ENCODE measurements around the gene TACR1.

Gene TACR1

GRCh38 chr2:75045526-75046050 is 153.7 kb downstream of the TACR1 start:
- DNase-seq, result no peak

GRCh38 chr2:75044291-75044690 is 155.0 kb downstream of the TACR1 start:
- no peak for DNase-seq

- DNase-seq, result no peak
Observed at GRCh38 chr2:75042823-75043222, 156.5 kb downstream of the TACR1 start.

GRCh38 chr2:75041731-75042600 is 157.4 kb downstream of the TACR1 start:
- DNase-seq, result no peak

GRCh38 chr2:75041226-75041625 is 158.1 kb downstream of the TACR1 start:
- DNase-seq, result no peak

GRCh38 chr2:75035444-75036353 is 163.6 kb downstream of the TACR1 start:
- DNase-seq, result no peak

- DNase-seq, result no peak
Observed at GRCh38 chr2:75033516-75033915, 165.8 kb downstream of the TACR1 start.

- DNase-seq, result no peak
Observed at GRCh38 chr2:75031906-75032803, 167.2 kb downstream of the TACR1 start.

GRCh38 chr2:75031171-75031570 is 168.1 kb downstream of the TACR1 start:
- no peak for DNase-seq

GRCh38 chr2:75030218-75031009 is 168.9 kb downstream of the TACR1 start:
- DNase-seq, result no peak

- DNase-seq, result no peak
Observed at GRCh38 chr2:75027886-75028285, 171.4 kb downstream of the TACR1 start.

GRCh38 chr2:75025633-75026380 is 173.5 kb downstream of the TACR1 start:
- no peak for DNase-seq

GRCh38 chr2:75025216-75025615 is 174.1 kb downstream of the TACR1 start:
- no peak for DNase-seq

GRCh38 chr2:75023666-75024455 is 175.5 kb downstream of the TACR1 start:
- DNase-seq, result peak; percentile 16

GRCh38 chr2:75022516-75022915 is 176.8 kb downstream of the TACR1 start:
- DNase-seq, result no peak

GRCh38 chr2:75021672-75022071 is 177.6 kb downstream of the TACR1 start:
- no peak for DNase-seq

GRCh38 chr2:75020476-75020875 is 178.8 kb downstream of the TACR1 start:
- DNase-seq, result no peak

- peak; percentile 23 for DNase-seq
Observed at GRCh38 chr2:75019790-75020189, 179.5 kb downstream of the TACR1 start.

- DNase-seq, result no peak
Observed at GRCh38 chr2:75018162-75018561, 181.2 kb downstream of the TACR1 start.

GRCh38 chr2:75012080-75012479 is 187.2 kb downstream of the TACR1 start:
- DNase-seq, result no peak
